Measurements from ENCODE around the gene DDN. TPM values are rescaled to one million over a fixed set of nuclear protein-coding genes. Genes with fewer than 3 reads are reported as not detected.

Gene DDN
- total RNA-seq, 1 experiment from 2014 or later: 0.51 TPM

- H3K4me3 ChIP-seq (ENCODE audit: low read depth in 2 of 2, low read length in 2 of 2): no peak overlapping the region
- ChIA-PET POLR2A (no interaction called here), CTCF (no interaction called here)
- H3K9me3 ChIP-seq (ENCODE audit: control insufficient read depth, insufficient read depth, low read depth, low read length): no peaks in the 10 kb centered on the region
- ATAC-seq: no peak
- H3K4me1 ChIP-seq (ENCODE audit: control insufficient read depth, insufficient read depth, low read length): no peaks in the 10 kb centered on the region
- BruUV-seq (replicated peaks): no TSS peak
- no peak for DNase-seq (ENCODE audit: low read depth, low spot score)
- no peaks in the 10 kb centered on the region for H3K27me3 ChIP-seq (ENCODE audit: control insufficient read depth, insufficient read depth, low read length)
- no peak overlapping the region for H3K27ac ChIP-seq (ENCODE audit: low read length)
- intact Hi-C loops (cut with micrococcal nuclease; ENCODE audit: unreplicated experiment) (no loop called here), in situ Hi-C loops (cut with HindIII; ENCODE audit: low pct_unique_long_range_greater_than_20kb, low sequenced_read_pairs) (no loop called here)
- peaks cover 12% of the 10 kb centered on the region for H3K36me3 ChIP-seq (ENCODE audit: control insufficient read depth, insufficient read depth, low read length)
- TF ChIP-seq CTCF (IDR thresholded peaks at IDR 0.05) (no peak), POLR2AphosphoS5 (IDR thresholded peaks at IDR 0.05; ENCODE audit: low read depth, low read length) (no peak), TCF7L2 (IDR thresholded peaks at IDR 0.05; ENCODE audit: low read depth, low read length) (no peak), SIN3A (IDR thresholded peaks at IDR 0.05; ENCODE audit: borderline replicate concordance, insufficient read depth, low read depth, low read length) (no peak)
- TF ChIP-seq, protein P1, sequence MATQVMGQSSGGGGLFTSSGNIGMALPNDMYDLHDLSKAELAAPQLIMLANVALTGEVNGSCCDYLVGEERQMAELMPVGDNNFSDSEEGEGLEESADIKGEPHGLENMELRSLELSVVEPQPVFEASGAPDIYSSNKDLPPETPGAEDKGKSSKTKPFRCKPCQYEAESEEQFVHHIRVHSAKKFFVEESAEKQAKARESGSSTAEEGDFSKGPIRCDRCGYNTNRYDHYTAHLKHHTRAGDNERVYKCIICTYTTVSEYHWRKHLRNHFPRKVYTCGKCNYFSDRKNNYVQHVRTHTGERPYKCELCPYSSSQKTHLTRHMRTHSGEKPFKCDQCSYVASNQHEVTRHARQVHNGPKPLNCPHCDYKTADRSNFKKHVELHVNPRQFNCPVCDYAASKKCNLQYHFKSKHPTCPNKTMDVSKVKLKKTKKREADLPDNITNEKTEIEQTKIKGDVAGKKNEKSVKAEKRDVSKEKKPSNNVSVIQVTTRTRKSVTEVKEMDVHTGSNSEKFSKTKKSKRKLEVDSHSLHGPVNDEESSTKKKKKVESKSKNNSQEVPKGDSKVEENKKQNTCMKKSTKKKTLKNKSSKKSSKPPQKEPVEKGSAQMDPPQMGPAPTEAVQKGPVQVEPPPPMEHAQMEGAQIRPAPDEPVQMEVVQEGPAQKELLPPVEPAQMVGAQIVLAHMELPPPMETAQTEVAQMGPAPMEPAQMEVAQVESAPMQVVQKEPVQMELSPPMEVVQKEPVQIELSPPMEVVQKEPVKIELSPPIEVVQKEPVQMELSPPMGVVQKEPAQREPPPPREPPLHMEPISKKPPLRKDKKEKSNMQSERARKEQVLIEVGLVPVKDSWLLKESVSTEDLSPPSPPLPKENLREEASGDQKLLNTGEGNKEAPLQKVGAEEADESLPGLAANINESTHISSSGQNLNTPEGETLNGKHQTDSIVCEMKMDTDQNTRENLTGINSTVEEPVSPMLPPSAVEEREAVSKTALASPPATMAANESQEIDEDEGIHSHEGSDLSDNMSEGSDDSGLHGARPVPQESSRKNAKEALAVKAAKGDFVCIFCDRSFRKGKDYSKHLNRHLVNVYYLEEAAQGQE (IDR thresholded peaks at IDR 0.05; ENCODE audit: insufficient read depth in 1 of 2, low read depth in 2 of 2, low read length in 1 of 2): no peak
These were observed 36.9 kb upstream of the DDN start for GRCh38 chr12:49036029-49036428.

- no peaks in the 10 kb centered on the region for H3K4me1 ChIP-seq (ENCODE audit: control insufficient read depth, insufficient read depth, low read length)
- no peaks in the 10 kb centered on the region for H3K9me3 ChIP-seq (ENCODE audit: control insufficient read depth, insufficient read depth, low read depth, low read length)
- intact Hi-C loops (cut with micrococcal nuclease; ENCODE audit: unreplicated experiment): no loop called here
- CTCF ChIA-PET: no interaction called here
- no peak for TF ChIP-seq CTCF (IDR thresholded peaks at IDR 0.05)
- TF ChIP-seq POLR2AphosphoS5 (IDR thresholded peaks at IDR 0.05; ENCODE audit: low read depth, low read length): no peak
- no peak for TF ChIP-seq TCF7L2 (IDR thresholded peaks at IDR 0.05; ENCODE audit: low read depth, low read length)
- no peak for TF ChIP-seq SIN3A (IDR thresholded peaks at IDR 0.05; ENCODE audit: borderline replicate concordance, insufficient read depth, low read depth, low read length)
- TF ChIP-seq, protein P1 (IDR thresholded peaks at IDR 0.05; ENCODE audit: insufficient read depth in 1 of 2, low read depth in 2 of 2, low read length in 1 of 2): no peak
- no peak for DNase-seq (ENCODE audit: low read depth, low spot score)
- POLR2A ChIA-PET: no interaction called here
- H3K27ac ChIP-seq (ENCODE audit: low read length): no peak overlapping the region
- H3K27me3 ChIP-seq (ENCODE audit: control insufficient read depth, insufficient read depth, low read length): no peaks in the 10 kb centered on the region
- in situ Hi-C loops (cut with HindIII; ENCODE audit: low pct_unique_long_range_greater_than_20kb, low sequenced_read_pairs): no loop called here
- H3K36me3 ChIP-seq (ENCODE audit: control insufficient read depth, insufficient read depth, low read length): peaks cover 8% of the 10 kb centered on the region
- BruUV-seq (replicated peaks): no TSS peak
- ATAC-seq: no peak
- no peak overlapping the region for H3K4me3 ChIP-seq (ENCODE audit: low read depth in 2 of 2, low read length in 2 of 2)
These were observed 35.1 kb upstream of the DDN start for GRCh38 chr12:49034286-49034622.

Measured in Panc1 (cell line).